HEK293T (cell line): ENCODE data around the gene PHF20.

ENCODE experiments used
- CTCF ChIA-PET: fragments of 350-600 bp; formaldehyde crosslinking; extraction: SDS; loops from one replicate; lab custom pipeline; 2021; ENCODE audit warnings: antibody characterized with exemption, inconsistent platforms; lab: Yijun Ruan, JAX
- POLR2A ChIA-PET: fragments of 350-600 bp; formaldehyde crosslinking; extraction: SDS; loops from one replicate; lab custom pipeline; 2020; ENCODE audit warnings: antibody characterized with exemption, inconsistent platforms; lab: Yijun Ruan, JAX
- DNase-seq: peaks from one replicate; pipeline ENCODE4 v3.0.0; 2012; ENCODE audit warnings: mixed read lengths; ENCODE audit errors: extremely low spot score
- ARNT ChIP-seq: fragments of 450-650 bp; IDR thresholded peaks from 2 replicates; pipeline ENCODE4 v1.6.1; 2017; ENCODE audit warnings: mild to moderate bottlenecking
- BHLHE40 ChIP-seq: fragments of 450-650 bp; IDR thresholded peaks from 2 replicates; pipeline ENCODE4 v1.6.1; 2016; ENCODE audit warnings: mild to moderate bottlenecking, moderate library complexity, borderline replicate concordance
- CTBP1 ChIP-seq: fragments of 450-650 bp; IDR thresholded peaks from 2 replicates; pipeline ENCODE4 v1.6.1; 2016; ENCODE audit warnings: borderline replicate concordance
- ELF4 ChIP-seq: fragments of 450-650 bp; IDR thresholded peaks from 2 replicates; pipeline ENCODE4 v1.6.1; 2017; ENCODE audit warnings: antibody characterized with exemption
- FOXA1 ChIP-seq: fragments of 450-650 bp; IDR thresholded peaks from 2 replicates; pipeline ENCODE4 v1.6.1; 2016; ENCODE audit warnings: mild to moderate bottlenecking
- FOXK2 ChIP-seq: fragments of 450-650 bp; IDR thresholded peaks from 2 replicates; pipeline ENCODE4 v1.6.1; 2016; ENCODE audit warnings: mild to moderate bottlenecking
- FOXM1 ChIP-seq: fragments of 450-650 bp; IDR thresholded peaks from 2 replicates; pipeline ENCODE4 v1.6.1; 2017; ENCODE audit warnings: mild to moderate bottlenecking, borderline replicate concordance
- HDGF ChIP-seq: fragments of 450-650 bp; IDR thresholded peaks from 2 replicates; pipeline ENCODE4 v1.6.1; 2017; ENCODE audit warnings: antibody characterized with exemption, borderline replicate concordance
- L3MBTL2 ChIP-seq: fragments of 450-650 bp; conservative IDR thresholded peaks from 2 replicates; pipeline ENCODE4 v1.6.1; 2016; ENCODE audit warnings: mild to moderate bottlenecking
- LEF1 ChIP-seq: fragments of 450-650 bp; IDR thresholded peaks from 2 replicates; pipeline ENCODE4 v1.6.1; 2017; ENCODE audit warnings: mild to moderate bottlenecking, borderline replicate concordance
- NFRKB ChIP-seq: fragments of 450-650 bp; IDR thresholded peaks from 2 replicates; pipeline ENCODE4 v1.6.1; 2016; ENCODE audit warnings: mild to moderate bottlenecking, moderate library complexity
- PKNOX1 ChIP-seq: fragments of 450-650 bp; IDR thresholded peaks from 2 replicates; pipeline ENCODE4 v1.6.1; 2016
- SP1 ChIP-seq: fragments of 450-650 bp; IDR thresholded peaks from 2 replicates; pipeline ENCODE4 v1.6.1; 2017
- SUZ12 ChIP-seq: fragments of 450-650 bp; IDR thresholded peaks from 2 replicates; pipeline ENCODE4 v1.6.1; 2016; ENCODE audit warnings: mild to moderate bottlenecking
- TARDBP ChIP-seq: fragments of 450-650 bp; IDR thresholded peaks from 2 replicates; pipeline ENCODE4 v1.6.1; 2016
- ZNF384 ChIP-seq: fragments of 450-650 bp; IDR thresholded peaks from 2 replicates; pipeline ENCODE4 v1.6.1; 2016

PHF20 gene

DNA sequence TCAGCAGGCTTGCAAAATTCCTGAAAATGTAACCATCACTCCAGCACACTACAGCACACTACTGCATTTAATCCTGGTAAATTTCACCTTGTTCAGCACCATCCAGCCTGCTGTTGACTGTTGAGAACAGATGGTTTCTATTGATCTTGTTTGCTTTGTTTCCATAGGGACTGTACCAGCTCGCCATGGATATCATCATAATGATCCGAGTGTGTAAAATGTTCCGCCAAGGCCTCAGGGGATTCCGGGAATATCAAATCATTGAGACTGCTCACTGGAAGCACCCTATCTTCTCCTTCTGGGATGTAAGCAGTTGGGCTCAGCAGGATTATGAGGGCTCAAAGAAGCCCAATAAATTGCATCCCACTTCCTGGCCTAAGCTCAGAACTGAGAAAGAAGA, 200.6 kb downstream of the PHF20 start:
- DNase-seq = no peak
- CTCF ChIA-PET = no interaction called here
- no peak for TF ChIP-seq PKNOX1
- no peak for TF ChIP-seq SUZ12
- TF ChIP-seq FOXM1 = no peak
- no peak for TF ChIP-seq TARDBP
- TF ChIP-seq HDGF = no peak
- no peak for TF ChIP-seq CTBP1
- no peak for TF ChIP-seq ELF4
- no peak for TF ChIP-seq ZNF384
- TF ChIP-seq FOXA1 = no peak
- TF ChIP-seq ARNT = no peak
- no peak for TF ChIP-seq NFRKB
- TF ChIP-seq FOXK2 = no peak
- TF ChIP-seq L3MBTL2 = no peak
- no peak for TF ChIP-seq SP1
- POLR2A ChIA-PET = no interaction called here

- TF ChIP-seq ZNF384 (no peak), SP1 (no peak), ARNT (no peak), FOXM1 (no peak), PKNOX1 (no peak), SUZ12 (no peak), FOXK2 (no peak), FOXA1 (no peak), BHLHE40 (no peak), LEF1 (no peak), L3MBTL2 (no peak), TARDBP (no peak)
- no peak for DNase-seq
- CTCF ChIA-PET = no interaction called here
- POLR2A ChIA-PET = interaction anchor here (0.7 kb wide), 1 partner anchor 20 kb away, joined by 3 read pairs; the partner anchor contains the start of gene SCAND1
Measured at GRCh38 chr20:35974256-35974655, 202.4 kb downstream of the PHF20 start.

- POLR2A ChIA-PET = interaction anchor here (2.4 kb wide), 1 partner anchor 22 kb away, joined by 8 read pairs; the partner anchor contains the start of gene SCAND1
- CTCF ChIA-PET = interaction anchor here (0.7 to 2.0 kb wide), 2 partner anchors 16 to 22 kb away, joined by 3 to 9 read pairs; partner anchors contain the start of gene SCAND1
Measured at GRCh38 chr20:35975576-35976373, 204.0 kb downstream of the PHF20 start.

GRCh38 chr20:35978041-35978513, 206.3 kb downstream of the PHF20 start:
- no peak for DNase-seq
- TF ChIP-seq TARDBP (no peak), SP1 (no peak), SUZ12 (no peak), L3MBTL2 (no peak), PKNOX1 (no peak)
- ChIA-PET CTCF (interaction anchor here (0.6 to 2.2 kb wide), 4 partner anchors 15 to 224 kb away, joined by 3 to 9 read pairs (median 6); partner anchors contain the start of gene SCAND1), POLR2A (interaction anchor here (2.4 kb wide), 1 partner anchor 24 kb away, joined by 8 read pairs; the partner anchor contains the start of gene SCAND1)

More at GRCh38 chr20:35975576-35976373, 204.0 kb downstream of the PHF20 start:
- no peak for DNase-seq
- TF ChIP-seq FOXK2 = no peak
- no peak for TF ChIP-seq CTBP1
- TF ChIP-seq TARDBP = no peak
- TF ChIP-seq L3MBTL2 = no peak
- no peak for TF ChIP-seq LEF1
- no peak for TF ChIP-seq SP1
- no peak for TF ChIP-seq ELF4
- no peak for TF ChIP-seq ZNF384
- TF ChIP-seq FOXM1 = no peak
- no peak for TF ChIP-seq NFRKB
- no peak for TF ChIP-seq BHLHE40
- TF ChIP-seq HDGF = no peak
- no peak for TF ChIP-seq PKNOX1

DNA sequence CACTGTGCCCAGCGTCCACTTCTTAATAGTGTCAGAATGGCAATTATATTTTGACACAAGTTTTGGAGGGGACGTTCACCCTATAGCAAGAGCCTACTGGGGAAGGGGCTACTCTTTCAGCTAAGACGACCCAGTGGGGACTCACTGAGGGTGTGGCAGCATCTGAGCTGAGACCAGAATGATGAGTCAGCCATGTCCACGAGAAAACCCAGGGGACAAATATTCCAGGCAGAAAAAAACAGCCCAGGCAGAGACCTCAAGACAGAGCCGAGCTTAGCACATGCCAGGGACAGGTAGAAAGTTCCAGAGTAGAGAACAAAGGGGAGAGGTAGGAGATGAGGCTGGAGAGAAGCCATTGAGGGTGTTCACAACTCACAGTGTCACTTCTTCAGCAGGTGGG, 207.7 kb downstream of the PHF20 start:
- ChIA-PET POLR2A (interaction anchor here (0.6 to 3.5 kb wide), 2 partner anchors 26 to 37 kb away, joined by 3 to 15 read pairs; partner anchors contain the start of gene SCAND1), CTCF (interaction anchor here (0.6 to 2.2 kb wide), 3 partner anchors 11 to 716 kb away, joined by 4 to 19 read pairs (median 7); no protein-coding TSS in a partner anchor)
- no peak for DNase-seq
- TF ChIP-seq NFRKB = no peak
- no peak for TF ChIP-seq ARNT
- no peak for TF ChIP-seq TARDBP
- TF ChIP-seq BHLHE40 = no peak
- TF ChIP-seq CTBP1 = no peak
- no peak for TF ChIP-seq FOXM1
- no peak for TF ChIP-seq LEF1
- TF ChIP-seq PKNOX1 = no peak
- TF ChIP-seq ZNF384 = no peak
- TF ChIP-seq SUZ12 = no peak
- TF ChIP-seq ELF4 = no peak
- no peak for TF ChIP-seq FOXK2
- TF ChIP-seq FOXA1 = no peak
- TF ChIP-seq SP1 = no peak
- no peak for TF ChIP-seq L3MBTL2
- no peak for TF ChIP-seq HDGF
